Left lung (tissue), 10 donors: ENCODE results near the gene RPL36A. TPM values are rescaled to one million over a fixed set of nuclear protein-coding genes. Genes with fewer than 3 reads are reported as not detected.

Experiments used
- ATAC-seq: fragments of 200-7000 bp; cut with Tn5 transposase; one replicate; pipeline ENCODE4 v1.9.1; 2020; ENCODE audit warnings: moderate library complexity
- DNase-seq, 4 donors: peaks; one replicate each; pipeline ENCODE4 v3.0.0-alpha.2; 2013 to 2020
- H3K27ac ChIP-seq, 2 donors: fragments of 200-600 bp; sonication (generic) in 1 of 2; one replicate each; pipeline versions ENCODE4 v1.5.0 to v1.8.0; 2020 to 2021
- H3K27me3 ChIP-seq, 2 donors: fragments of 200-600 bp; sonication (generic) in 1 of 2; one replicate each; pipeline versions ENCODE4 v1.5.0 to v1.8.0; 2020 to 2021
- H3K36me3 ChIP-seq, 2 donors: fragments of 200-600 bp; sonication (generic) in 1 of 2; one replicate each; pipeline versions ENCODE4 v1.5.0 to v1.8.0; 2020 to 2021
- H3K4me1 ChIP-seq, 2 donors: fragments of 200-600 bp; one replicate each; pipeline ENCODE4 v1.8.0; 2021
- H3K4me3 ChIP-seq, 2 donors: fragments of 200-600 bp; sonication (generic) in 1 of 2; one replicate each; pipeline versions ENCODE4 v1.5.0 to v1.8.0; 2020 to 2021; ENCODE audit warnings: mild to moderate bottlenecking in 1 of 2
- H3K9me3 ChIP-seq, 2 donors: fragments of 200-600 bp; sonication (generic) in 1 of 2; one replicate each; pipeline versions ENCODE4 v1.5.0 to v1.8.0; 2020 to 2021
- intact Hi-C, 2 donors: fragments of 100-400 bp; cut with DNase I; formaldehyde crosslinking; loops; one replicate each; pipeline versions ENCODE4 v1.11.2 to v1.14.2; 2022
- polyA plus RNA-seq, 6 donors: library from polyadenylated mRNA; unstranded; fragments of 120-200 nt; gene quantifications; one replicate each; pipeline ENCODE4 v1.2.1, GENCODE V29; 2013; ENCODE audit not compliant: insufficient read length in 6 of 6
- total RNA-seq, 2 donors: library from RNA; stranded (reverse); fragmentation: NEBNext Ultra II Directional; extraction: Animal tissue kit (Norgen Biotek cat#: 25700); gene quantifications; one replicate each; pipeline ENCODE4 v1.2.1, GENCODE V29; 2021
- TF ChIP-seq, protein P1 (sequence below), 2 donors: fragments of 200-600 bp; sonication (generic) in 1 of 2; IDR thresholded peaks; one replicate each; pipeline versions ENCODE4 v1.5.0 to v1.8.0; 2021; ENCODE audit warnings: antibody characterized with exemption in 2 of 2
- donor health status: DM: no; HTN: yes; CAD: no.
- donor health status: DM: no; HTN: no; CAD: no.

RPL36A gene
- total and polyA plus RNA-seq, 8 donors: 127 to 1,743 (median 1,355) TPM

- DNase-seq (no peak), ATAC-seq (no peak)
- no peaks in the 10 kb centered on the region for H3K27me3 ChIP-seq
- no peaks in the 10 kb centered on the region for H3K9me3 ChIP-seq
- no peak overlapping the region for H3K27ac ChIP-seq
- TF ChIP-seq, protein P1, sequence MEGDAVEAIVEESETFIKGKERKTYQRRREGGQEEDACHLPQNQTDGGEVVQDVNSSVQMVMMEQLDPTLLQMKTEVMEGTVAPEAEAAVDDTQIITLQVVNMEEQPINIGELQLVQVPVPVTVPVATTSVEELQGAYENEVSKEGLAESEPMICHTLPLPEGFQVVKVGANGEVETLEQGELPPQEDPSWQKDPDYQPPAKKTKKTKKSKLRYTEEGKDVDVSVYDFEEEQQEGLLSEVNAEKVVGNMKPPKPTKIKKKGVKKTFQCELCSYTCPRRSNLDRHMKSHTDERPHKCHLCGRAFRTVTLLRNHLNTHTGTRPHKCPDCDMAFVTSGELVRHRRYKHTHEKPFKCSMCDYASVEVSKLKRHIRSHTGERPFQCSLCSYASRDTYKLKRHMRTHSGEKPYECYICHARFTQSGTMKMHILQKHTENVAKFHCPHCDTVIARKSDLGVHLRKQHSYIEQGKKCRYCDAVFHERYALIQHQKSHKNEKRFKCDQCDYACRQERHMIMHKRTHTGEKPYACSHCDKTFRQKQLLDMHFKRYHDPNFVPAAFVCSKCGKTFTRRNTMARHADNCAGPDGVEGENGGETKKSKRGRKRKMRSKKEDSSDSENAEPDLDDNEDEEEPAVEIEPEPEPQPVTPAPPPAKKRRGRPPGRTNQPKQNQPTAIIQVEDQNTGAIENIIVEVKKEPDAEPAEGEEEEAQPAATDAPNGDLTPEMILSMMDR (IDR thresholded peaks at IDR 0.05): no peak
- intact Hi-C loops: no loop called here
- H3K36me3 ChIP-seq: peaks cover 0 to 18% of the 10 kb centered on the region in 2 donors
- H3K4me1 ChIP-seq: no peaks in the 10 kb centered on the region
- H3K4me3 ChIP-seq: no peak overlapping the region
Observed at GRCh38 chrX:101362757-101363156, 28.1 kb upstream of the RPL36A start.

- H3K36me3 ChIP-seq: peaks cover 0 to 10% of the 10 kb centered on the region in 2 donors
- no peaks in the 10 kb centered on the region for H3K9me3 ChIP-seq
- H3K4me1 ChIP-seq: no peaks in the 10 kb centered on the region
- no peak for ATAC-seq
- TF ChIP-seq, protein P1 (IDR thresholded peaks at IDR 0.05): no peak
- intact Hi-C loops: no loop called here
- no peak for DNase-seq
- H3K27me3 ChIP-seq: no peaks in the 10 kb centered on the region
- H3K27ac ChIP-seq: no peak overlapping the region
- no peak overlapping the region for H3K4me3 ChIP-seq
Observed at GRCh38 chrX:101365301-101365795, 25.5 kb upstream of the RPL36A start.

DNA sequence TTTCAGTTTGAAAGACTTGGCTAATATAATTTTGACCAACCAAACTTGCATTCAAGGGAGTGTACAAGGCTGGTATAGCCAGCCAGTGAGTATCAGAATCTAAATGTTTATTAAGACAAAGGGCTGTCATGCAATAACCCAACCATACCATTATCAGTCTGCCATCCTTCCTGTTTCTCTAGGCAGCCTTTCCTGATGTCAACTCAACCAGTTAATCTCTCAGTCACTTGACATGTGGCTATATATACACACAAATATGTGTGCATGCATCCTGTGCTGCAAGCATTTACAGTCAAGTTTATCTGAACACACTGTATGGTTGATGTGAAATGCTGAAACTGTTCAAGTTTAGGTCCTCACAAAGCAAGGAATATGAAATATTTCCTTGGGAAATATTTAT is 22.0 kb upstream of the RPL36A start:
- TF ChIP-seq, protein P1 (IDR thresholded peaks at IDR 0.05): no peak
- H3K4me3 ChIP-seq: no peak overlapping the region
- DNase-seq: no peak
- no peaks in the 10 kb centered on the region for H3K9me3 ChIP-seq
- no peak overlapping the region for H3K27ac ChIP-seq
- intact Hi-C loops: no loop called here
- ATAC-seq: no peak
- no peaks in the 10 kb centered on the region for H3K27me3 ChIP-seq
- H3K36me3 ChIP-seq: peaks cover 0 to 5% of the 10 kb centered on the region in 2 donors
- H3K4me1 ChIP-seq: no peaks in the 10 kb centered on the region

- Histone ChIP-seq H3K27ac (no peak overlapping the region), H3K27me3 (no peaks in the 10 kb centered on the region), H3K4me1 (no peaks in the 10 kb centered on the region), H3K9me3 (no peaks in the 10 kb centered on the region), H3K4me3 (no peak overlapping the region), H3K36me3 (peaks cover 0 to 5% of the 10 kb centered on the region in 2 donors)
- ATAC-seq (no peak), DNase-seq (no peak)
- intact Hi-C loops: no loop called here
- TF ChIP-seq, protein P1 (IDR thresholded peaks at IDR 0.05): no peak
Observed at GRCh38 chrX:101369687-101370086, 21.1 kb upstream of the RPL36A start.

- H3K9me3 ChIP-seq: no peaks in the 10 kb centered on the region
- H3K27me3 ChIP-seq: no peaks in the 10 kb centered on the region
- intact Hi-C loops: no loop called here
Observed at GRCh38 chrX:101370888-101371504, 19.8 kb upstream of the RPL36A start.

More at GRCh38 chrX:101370888-101371504, 19.8 kb upstream of the RPL36A start:
- no peak overlapping the region for H3K27ac ChIP-seq
- no peak for DNase-seq
- peaks cover 0 to 5% of the 10 kb centered on the region in 2 donors for H3K36me3 ChIP-seq
- no peak overlapping the region for H3K4me3 ChIP-seq
- TF ChIP-seq, protein P1 (IDR thresholded peaks at IDR 0.05): no peak
- H3K4me1 ChIP-seq: no peaks in the 10 kb centered on the region
- no peak for ATAC-seq
